Stimulated activated CD8-positive, alpha-beta memory T cell treated with anti-CD3 and anti-CD28 coated beads, Interleukin-7, amount 100 ng/mL, for 24 hours (primary cell): Measurements from ENCODE around the gene XPNPEP2.

Experiments used
- DNase-seq: peaks from one replicate; pipeline ENCODE4 v3.0.0-alpha.2; 2020; ENCODE audit warnings: low read depth

XPNPEP2 gene

DNA sequence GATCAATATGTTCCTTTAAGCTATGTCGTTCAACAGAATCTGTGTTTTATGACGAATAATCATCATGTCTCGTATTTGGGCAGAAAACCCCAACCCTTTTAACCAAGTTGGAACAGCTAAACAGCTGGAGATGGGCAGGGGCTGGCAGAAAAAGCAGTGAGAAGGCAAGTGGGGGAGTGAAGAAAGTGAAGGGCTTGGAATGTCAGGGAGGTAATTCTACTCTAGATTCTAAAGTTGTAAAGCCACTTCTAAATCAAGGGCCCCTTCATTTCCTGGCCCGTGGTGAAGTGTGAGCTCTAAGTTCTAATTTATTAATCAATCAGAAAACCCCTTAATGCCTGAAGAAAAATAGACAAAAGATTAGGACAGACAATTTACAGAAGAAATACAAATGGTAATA is 61.4 kb downstream of the XPNPEP2 start:
- DNase-seq, result no peak

DNA sequence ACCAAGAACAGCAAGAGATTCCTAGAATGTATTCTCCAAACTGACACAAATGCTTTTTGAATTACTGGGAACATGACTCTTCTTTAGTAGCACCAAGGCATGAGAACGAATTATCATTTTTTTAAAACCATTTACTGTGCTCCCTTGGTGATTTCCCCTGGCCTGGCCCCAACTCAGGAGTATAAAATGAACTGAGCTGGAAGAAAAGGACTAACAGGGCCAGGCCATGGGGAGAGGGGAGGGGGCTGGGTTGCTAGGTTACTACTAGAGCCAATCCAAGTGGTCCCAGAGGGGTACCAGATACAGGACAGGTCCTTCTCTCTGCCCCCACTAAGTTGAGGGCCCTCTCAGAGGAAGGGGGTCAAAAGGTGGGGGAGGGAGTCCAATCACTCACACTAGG is 64.1 kb downstream of the XPNPEP2 start:
- DNase-seq, result no peak

DNA sequence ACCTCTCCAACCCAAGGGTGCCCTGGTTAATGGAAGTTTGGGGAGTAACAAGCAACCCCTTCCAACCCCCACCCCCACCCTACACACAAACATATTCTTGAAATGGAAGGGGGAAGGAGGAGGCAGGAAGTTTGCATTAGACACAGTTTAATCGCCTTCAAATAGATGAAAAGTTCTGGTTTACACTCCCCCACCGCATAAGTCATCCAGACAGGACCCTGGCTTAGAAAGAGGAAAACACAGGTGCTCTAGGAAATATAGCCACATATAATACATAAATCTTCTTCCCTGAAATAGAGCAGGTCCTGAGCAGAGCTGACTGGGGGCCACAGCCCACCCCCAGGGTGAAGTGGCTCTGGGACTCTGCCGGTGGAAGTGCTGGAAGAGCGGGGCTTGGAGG is 66.0 kb downstream of the XPNPEP2 start:
- DNase-seq, result no peak

DNA sequence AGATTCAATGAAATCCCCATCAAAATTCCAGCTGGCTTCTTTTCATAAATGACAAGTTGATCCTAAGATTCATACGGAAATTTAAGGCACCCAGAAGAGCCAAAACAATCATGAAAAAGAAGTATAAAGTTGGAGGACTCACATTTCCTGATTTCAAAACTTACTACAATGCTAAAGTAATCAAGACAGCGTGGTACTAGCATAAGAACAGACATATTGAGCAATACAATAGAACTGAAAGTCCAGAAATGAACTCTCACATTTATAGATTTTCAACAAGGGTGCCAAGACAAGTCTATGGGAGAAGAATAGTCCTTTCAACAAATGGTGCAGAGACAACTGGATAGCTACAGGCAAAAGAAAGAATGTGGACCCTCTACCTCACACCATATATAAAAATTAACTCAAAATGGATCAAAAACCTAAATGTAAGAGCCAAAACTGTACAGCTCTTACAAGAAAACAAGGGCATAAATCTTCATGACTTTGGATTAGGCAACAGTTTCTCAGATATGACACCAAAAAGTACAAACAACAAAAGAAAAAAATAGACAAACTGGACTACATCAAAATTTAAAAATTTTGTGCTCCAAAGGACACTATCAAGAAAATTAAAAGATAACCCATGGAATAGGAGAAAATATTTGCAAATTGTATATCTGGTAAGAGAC is 69.5 kb downstream of the XPNPEP2 start:
- no peak for DNase-seq

DNA sequence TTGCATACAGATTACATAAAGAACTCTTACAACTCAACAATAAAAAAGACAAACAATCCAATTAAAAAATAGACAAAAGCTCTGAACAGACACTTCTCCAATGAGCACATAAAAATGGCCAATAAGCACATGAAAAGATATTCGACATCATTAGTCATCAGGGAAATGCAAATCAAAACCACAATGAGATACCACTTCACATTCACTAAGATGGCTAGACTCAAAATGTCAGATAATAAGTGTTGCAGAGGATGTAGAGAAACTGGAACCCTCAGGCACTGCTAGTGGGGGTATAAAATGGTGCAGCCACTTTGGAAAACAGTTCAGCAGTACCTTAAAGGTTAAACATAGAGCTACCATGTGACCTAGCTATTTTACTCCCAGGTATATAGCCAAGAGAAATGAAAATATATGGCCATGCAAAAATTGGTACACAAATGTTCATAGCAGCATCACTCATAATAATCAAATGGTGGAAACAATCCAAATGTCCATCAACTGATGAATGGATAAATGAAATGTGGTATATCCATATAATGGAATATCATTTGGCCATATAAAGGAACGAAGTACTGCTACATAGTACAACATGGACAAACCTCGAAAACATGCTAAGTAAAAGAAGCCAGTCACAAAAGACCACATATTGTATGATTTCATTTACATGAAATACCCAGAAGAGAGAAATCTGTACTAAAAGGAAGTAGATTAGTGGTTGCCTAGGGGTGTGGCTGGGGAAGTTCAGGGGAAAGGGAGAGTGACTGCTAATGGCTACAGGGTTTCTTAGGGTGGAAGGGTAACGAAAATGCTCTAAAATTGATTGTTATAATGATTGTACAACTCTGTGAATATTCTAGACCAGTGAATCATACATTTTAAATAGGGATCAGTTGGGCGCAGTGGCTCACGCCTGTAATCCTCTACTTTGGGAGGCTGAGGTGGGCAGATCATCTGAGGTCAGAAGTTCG is 70.3 kb downstream of the XPNPEP2 start:
- DNase-seq, result no peak

DNA sequence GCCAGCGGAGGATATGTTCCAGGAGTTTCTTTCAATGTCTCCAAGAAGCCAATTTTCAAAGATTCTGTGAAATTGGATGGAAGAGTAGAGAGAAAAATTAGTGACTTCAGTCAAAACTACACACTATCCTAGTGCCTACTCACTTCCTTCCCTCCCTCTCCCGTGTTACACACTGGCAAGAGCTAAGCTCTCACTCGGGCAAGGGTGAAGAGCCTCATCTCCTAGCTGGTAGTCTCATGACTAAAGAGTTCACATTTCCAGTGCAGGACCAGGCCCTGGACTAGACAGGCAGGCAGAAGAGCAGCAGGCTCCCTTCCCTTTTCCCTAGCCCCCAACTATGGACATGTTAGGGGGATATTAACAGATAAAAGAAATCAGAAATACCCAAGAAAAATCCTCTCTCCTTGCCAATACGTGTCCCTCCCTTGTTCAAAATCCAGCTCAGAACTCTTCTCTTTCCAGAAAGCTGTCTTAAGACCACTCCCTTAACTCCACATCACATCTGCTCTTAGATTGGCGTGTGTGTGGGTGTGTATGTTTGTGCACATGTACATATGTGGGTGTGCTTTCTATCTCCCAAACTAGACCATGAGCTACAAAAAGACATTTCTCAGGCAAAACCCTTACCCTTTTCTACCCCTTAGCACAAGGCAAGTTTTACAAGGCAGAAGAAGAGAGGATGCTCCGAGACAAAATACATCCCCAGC is 75.0 kb downstream of the XPNPEP2 start:
- no peak for DNase-seq

DNA sequence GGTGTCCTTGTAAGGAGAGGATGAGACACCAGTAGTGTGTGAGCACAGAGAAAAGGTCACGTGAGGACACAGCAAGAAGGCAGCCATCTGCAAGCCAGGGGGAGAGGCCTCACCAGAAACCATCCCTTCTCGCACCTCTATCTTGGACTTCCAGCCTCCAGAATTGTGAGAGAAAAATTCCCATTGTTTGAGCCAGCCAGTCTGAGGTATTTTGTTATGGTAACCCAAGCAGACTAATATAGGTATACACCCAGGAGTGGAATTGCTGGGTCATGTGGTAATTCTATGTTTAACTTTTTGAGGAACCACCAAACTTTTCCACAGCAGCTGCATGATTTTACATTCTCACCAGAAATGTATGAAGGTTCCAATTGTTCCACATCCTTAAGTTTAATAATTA is 79.3 kb downstream of the XPNPEP2 start:
- DNase-seq, result no peak
